Activated CD8-positive, alpha-beta memory T cell treated with anti-CD3 and anti-CD28 coated beads, Interleukin-2, amount 50 U/mL, for 4 hours (primary cell): ENCODE results near the gene UCN2.
A peak's percentile ranks its signal among the peaks of the same experiment; 100 is the strongest.
"Not testable (repeated sequence)": the region's sequence is repeated elsewhere in the genome, so short reads cannot be mapped to it uniquely, and the experiment has no call there.

Source experiments
- DNase-seq: peaks from one replicate; pipeline ENCODE4 v3.0.0-alpha.2; 2020

UCN2 gene

DNA sequence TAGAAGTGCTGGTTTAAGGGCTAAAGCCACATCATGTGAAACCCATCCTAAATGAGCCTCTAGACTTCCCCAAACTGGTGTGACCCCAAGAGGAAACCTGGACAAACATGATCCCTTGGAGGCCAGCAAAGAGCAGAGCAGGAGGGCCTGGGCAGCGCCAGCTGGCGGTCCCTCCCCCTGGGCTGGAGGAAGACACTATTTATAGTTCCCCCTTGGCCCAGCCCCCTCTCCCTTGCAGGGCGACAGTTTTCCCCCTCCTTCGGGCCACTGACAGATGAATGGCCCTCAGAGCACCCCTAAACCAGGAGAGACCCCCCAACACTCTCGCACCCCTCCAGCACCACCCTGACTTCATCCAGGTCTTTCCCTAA is 2.9 kb downstream of the UCN2 start:
- no peak for DNase-seq

DNA sequence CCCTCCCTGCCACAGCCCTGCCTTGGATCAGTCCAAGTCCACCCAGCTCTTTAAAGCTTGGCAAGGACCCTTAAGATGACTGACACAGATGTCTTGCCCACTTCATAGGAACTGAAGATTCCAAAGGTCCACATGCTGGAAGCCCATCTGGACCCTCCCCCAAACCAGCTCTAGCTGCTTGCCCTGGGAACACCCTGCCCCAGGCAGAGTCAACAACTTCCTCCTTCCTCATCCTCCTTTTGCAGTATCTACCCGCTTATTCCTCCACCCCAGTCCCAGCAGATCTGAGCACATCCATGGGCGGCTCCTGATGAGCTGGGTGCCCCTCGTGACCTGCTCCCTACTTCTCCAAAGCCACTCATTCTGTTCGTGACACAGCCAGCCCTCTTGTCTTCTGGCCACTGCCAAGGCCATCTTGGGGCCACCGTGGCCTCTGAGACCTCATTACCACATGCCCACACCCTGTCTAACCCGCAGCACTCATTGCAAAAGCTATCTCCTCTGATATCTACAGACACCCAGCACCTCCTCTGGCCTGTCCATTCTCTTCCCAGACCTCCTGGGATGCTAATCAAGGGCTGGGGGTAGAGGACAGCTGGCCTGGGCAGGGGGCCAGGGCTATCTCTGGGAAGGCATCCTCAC is 5.0 kb downstream of the UCN2 start:
- DNase-seq = no peak

DNA sequence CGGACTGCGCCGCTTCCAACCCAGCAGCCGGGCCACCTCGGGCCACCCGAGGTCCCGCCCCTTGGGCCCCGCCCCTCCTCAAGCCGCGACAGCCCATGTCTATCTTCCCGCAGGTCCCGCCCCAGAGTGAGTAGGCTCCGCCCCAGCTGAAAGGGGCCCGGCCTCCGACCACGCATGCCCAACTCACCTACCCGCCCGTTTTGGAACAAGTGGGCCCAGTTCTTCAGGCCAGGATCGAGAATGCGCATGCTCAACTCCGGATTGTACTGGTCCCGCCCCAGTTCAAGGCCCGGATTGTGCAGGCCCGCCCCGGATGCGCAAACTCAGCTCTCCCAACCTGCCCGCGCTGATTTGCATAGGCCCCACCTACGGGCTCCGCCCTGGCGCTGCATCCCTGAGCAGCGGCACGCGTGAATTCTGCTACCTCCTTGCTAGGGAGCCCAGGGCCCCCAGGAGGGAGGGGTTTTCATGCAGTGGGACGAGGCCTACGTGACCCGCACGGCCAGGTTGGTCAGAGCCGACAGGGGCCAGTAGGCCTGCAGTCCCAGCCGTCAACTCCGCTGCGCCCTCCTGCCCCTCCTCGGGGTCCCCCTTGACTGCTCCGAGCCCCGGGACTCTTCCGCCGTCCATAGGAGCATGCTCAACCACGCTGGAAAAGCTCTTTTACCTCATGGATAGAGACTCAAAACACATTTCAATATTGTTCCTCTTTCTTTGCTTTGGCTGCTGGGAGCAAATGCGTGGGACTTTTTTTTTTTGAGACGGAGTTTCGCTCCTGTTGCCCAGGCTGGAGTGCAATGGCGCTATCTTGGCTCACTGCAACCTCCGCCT is 6.6 kb downstream of the UCN2 start, which contains the start of gene PFKFB4:
PFKFB4 (minus strand) TSS at position 8 of the 831 bp plus-strand sequence. CDS start 26 bp downstream, outside the sequence.
- DNase-seq = peak; percentile 99

DNA sequence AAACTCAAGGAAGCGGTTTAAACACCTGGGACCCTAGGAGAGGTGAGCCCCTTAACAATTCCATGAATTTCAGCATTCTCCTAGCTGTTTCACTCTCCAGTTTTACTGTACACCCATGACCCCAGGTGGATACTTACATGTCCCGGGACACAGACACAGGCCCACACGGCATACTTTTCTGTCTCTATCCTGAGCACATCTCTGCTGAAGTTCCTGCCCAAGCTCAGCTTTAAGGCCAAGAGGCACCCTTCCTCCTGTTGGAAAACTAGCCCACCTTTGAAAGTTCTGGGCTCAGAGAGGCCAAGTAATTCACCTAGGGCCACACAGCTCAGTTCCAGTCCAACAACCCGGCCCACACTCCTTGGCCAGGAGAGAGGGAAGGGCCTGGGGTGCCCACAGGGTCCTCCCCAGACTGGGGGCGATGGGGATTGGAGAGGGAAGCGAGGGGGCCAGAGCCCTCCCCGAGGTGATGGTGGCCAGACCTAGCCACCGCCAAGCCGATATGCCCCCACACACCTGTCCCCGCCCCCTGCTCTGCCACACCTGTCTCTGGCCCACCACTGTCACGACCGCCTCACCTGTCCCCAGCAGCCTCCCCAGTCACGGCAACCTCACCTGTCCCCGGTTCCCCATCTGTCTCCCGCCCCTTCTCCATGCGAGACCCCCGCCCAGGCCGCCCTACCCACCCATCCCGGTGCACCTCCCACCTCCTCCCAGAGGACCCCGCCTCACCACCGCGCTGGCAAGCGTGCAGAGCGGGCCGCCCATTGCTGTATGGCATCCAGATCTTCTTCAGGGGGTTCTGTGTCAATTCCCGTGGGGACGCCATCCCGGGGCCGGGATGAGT is 7.4 kb downstream of the UCN2 start:
- DNase-seq = no peak

DNA sequence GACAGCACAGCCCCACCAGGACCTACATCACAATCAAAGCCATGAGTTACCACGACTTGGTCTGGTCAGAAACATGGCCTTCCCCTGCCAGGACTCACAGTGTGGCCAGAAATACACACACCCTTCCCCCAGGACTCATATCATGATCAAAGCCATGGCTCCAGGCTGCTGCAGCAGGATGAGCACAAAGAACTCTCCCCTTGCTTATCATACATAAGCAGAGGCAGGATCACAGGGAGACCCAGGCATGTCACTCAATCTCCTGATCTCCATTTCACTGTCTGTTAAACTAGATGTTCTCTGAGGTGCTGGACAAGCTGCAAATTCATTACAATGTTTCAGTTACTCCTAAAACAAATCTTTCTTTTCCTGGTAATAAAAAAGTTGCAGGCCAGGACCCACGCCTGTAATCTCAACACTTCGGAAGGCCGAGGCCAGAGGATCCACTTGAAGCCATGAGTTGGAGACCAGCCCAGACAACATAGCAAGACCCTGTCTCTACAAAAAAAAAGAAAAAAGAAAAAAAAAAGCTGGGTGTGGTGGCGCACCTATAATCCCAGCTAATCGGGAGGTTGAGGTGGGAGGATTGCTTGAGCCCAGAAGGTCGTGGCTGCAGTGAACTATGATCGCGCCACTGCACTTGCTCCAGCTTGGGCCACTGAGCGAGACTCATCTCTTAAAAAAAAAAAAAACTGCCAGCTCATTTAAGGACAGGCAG is 8.2 kb downstream of the UCN2 start:
- no peak for DNase-seq

DNA sequence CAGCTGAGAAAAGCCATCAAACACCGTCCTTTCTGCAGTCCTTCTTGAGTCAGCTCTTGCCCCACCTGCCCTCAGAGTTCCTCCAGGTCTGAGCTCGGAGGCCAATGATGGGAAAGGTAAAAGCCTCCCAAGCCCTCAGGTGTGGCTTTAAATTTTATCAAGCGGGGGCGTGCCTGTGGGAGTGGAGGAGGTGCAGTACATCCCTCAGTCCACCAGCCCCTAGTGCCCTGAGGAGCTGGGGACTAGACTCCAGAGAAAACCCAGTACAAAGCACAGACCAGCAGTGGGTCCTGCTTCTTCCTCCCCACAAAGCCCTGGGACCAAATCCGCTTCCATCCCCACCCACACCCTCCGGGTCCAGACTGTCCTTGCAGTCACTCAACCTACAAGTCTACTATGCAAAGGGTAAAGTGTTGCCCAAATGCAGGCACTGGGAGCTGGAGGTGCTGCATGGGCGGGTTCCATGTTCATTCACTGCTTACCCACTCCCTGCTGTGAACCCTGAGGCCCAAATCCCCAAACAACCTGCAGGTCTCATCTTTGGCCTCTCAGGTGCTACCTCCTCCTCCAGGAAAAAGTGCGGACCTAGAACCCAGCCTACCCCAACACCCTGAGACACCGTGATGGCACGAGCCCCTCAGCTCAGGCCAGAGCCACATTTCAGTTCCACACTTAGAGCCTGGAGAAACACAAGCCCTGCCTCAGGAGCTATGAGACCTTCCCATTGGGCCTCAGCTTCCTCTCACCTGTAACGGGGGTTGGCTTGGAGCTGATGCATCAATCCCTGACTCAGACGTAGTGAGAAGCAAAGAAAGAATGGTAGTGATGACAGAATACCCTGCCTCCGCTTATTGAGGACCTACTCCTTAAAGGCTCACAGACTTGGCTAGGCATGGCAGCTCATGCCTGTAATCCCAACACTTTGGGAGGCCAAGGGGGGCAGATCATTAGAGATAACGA is 9.4 kb downstream of the UCN2 start:
- DNase-seq = no peak

DNA sequence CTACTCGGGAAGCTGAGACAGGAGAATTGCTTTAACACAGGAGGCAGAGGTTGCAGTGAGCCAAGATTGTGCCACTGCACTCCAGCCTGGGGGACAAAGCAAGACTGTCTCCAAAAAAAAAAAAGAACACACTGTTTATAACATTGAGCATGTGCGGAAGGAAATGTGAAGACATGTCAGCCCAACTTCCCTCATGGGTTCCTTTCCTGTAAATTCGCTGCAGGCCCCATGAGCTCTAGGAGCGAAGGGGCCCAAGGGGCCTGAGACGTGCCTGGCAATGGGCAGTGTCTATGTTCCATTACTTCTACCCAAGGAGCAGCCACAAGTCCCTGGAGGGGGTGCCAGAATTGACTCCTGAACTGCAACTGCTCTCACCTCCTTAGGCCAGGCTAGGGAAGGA is 10.2 kb downstream of the UCN2 start:
- DNase-seq = no peak

DNA sequence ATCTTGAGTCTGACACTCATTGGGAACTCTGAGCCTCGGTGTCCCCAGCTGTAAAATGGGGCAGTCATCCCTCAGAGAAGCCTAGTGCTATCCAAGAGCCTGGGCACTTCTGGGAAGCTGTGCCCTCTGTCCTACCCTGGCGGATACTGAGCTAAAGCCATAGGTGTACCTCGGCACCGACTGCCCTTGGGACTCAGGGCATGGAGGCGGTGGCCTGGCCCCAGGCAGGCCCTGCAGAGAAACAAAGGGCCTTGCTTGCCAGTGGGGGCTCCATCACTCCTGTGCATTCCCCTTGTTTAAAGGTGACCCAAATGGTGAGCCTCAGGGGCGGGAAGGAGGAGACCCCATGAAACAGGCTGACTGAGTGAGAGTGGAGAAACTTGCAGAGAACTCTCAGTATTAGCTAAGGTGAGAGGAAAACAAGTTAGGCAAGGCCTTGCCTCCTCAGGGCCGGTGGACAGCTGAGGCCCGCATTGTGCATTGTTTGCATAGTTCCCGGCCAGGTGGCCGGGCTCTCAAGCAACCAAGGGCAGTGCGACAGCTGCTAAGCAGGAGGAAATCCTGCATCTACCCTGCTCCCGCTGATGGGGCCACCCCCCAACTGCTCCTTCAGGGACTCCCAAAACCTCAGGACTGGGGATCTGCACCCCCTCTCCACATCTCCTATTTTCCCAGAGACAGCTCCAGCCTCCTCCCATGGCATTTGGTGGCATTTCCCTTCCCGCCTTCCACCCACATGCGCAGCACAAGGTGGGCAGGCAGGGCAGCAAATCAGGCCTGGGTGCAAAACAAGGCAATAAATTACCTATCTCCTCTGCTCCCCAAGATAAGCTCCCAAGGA is 11.2 kb downstream of the UCN2 start:
- DNase-seq = no peak

DNA sequence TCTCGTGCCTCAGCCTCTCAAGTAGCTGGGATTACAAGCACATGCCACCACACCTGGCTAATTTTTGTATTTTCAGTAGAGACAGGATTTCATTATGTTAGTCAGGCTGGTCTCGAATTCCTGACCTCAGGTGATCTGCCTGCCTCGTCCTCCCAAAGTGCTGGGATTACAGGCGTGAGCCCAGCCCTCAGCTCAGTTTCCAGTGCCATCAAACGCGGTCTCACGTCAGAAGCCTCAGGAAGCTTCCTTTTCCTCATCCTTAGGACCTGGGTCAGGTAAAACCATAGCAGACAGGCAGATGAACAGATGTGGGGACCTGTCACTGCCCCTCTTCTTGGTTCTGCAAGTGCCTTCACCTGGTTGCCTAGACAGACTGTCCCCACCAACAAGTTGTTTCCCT is 11.9 kb downstream of the UCN2 start:
- DNase-seq = not testable (repeated sequence)

DNA sequence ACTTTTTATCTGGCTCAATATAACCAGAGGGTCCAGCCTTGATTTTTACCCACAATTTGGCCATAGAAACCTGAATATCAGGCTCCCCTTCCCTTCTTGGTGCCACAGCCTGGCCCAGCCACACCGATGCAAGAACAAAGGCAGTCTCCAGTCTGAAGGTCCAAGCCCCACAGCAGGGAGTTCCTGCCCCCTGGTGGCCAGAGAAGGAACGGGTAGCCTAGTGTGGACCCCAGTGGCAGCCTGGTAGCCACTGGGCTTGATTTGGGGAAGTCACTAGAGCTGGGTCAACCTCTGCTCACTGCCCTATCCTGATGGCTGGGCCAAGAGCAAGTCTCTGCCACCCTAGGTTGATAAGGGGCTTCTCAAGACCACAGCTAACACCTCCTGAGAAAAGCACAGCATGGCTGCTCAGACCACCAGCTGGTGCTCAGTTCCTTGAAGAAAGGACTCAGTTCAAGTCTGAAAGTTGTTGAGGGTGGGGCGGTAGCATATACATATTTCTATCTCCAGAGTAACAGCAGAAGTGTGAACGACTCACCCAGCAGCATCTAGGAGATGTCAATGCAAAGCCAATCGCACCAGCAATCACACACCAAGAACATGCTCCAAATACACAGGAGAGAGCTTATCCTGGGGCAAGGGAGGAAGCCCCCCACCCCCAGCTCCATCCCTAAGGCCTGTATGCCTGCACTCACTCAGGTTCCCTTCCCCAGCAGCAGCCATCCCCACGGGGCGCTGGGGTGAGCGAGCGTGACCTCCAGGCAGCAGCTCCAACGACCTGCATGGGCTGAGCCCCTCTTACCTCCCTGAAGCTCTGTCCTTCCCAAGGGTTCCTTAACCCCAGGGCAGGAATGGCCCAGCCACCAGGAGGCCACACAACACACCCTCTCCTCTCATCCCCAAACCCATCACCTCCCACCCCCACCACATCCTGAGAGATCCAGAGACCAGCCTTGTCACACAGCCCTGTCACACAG is 14.6 kb downstream of the UCN2 start:
- DNase-seq = peak; percentile 86

DNA sequence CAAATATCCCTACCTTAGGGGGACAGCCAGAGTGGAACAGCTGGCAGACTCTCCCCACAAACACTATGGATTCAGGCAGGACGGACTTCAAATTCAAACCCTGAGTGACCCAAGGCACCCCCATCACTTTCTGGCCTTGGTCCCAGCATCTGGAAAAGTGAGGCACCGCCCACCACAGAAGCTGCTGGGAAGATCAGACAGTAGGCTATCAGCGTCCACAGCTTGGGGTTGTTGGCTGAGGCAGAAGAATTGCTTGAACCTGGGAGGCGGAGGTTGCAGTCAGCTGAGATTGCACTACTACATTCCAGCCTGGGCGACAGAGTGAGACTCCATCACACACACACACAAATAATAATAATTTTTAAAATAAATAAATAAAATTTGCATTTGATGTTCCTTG is 15.5 kb downstream of the UCN2 start:
- no peak for DNase-seq

DNA sequence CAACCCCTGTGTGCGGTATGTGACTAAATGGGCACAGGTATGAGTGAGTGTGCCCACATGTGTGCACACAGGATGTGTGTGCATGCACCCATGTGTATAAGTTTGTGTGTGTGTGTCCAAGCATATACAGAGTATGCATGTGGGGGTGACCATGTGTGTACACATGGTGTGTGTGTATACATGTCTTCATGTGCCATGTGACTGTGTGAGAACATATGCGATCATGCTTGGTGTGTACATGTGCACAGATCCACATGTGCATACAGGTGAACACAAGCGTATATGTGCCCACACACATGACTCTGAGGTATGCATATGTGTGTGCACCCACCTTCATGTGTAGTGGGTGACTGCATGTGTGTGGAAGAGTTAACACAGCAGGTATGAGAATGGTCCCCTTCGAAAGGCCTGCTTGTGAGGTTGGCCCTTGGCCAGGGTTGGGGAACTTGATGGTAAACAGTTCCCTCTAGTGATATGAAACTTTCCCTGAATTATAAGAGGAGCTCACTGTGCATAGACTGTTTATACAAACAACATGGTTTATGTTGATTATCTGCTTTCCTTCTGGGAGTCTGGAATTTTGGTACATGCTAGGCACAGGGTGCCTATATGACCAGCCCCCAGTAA is 17.3 kb downstream of the UCN2 start:
- no peak for DNase-seq

DNA sequence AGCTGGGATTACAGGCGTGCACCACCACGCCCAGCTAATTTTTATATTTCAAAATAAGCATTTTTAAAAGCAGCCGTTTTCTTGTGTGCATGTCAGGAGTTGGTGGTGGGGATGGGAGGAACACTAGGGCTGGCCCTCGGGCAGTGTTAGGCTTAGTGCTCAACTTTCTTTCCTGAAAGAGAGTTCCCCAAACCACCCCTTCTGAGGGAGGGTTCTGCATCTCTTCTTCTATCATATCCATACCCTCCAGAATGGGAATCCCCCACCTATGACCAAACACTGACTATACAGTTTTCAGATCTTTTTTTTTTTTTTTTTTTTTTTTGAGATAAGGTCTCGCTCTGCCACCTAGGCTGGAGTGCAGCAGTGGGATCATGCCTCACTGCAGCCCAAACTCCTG is 19.4 kb downstream of the UCN2 start:
- no peak for DNase-seq

DNA sequence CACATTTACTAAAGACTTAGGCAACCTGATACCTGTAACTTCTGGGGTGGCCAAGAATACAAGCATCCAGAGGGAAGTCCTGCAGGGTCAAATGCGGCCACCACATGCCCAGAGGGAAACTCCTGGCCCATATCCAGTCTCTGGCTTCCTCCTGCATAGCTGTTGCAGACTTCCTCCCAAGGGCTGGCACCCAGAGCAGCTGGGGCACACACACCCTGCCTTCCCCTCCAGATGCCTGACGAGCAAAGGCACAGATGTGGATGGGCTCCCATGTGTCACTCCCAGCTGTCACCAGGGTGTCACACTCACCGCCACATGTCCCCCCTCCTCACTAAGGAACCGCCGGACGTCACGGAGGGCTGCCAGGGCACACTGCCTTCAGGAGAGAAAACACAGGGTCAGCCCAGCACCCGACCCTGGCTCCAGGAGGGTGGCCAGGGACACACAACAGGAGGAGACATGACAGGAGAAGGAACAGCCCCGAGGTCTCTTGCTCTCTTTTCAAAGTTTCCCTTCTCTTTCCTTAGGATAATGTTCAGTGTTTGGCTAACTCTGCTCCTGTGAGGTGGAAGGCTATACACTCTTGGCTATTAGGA is 20.2 kb downstream of the UCN2 start:
- no peak for DNase-seq

DNA sequence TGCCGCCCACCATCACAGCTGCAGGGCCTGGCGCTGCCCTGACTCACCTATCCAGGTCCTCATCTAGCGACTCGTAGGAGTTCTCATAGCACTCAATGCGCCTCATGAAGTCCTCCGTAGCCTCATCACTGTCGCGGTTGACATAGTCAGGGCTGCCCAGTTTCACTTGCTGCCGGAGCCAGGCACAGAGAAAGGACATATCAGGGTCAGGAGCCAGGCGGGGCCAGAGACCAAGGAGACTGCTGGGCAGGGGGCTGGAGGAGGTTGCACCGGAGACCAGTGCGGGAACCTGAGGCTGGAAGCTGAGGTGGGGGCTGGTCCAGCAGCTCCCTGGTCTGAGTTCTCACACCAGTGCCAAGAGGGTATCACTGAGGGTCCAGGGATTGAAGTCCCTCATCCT is 25.1 kb downstream of the UCN2 start:
- DNase-seq = no peak

DNA sequence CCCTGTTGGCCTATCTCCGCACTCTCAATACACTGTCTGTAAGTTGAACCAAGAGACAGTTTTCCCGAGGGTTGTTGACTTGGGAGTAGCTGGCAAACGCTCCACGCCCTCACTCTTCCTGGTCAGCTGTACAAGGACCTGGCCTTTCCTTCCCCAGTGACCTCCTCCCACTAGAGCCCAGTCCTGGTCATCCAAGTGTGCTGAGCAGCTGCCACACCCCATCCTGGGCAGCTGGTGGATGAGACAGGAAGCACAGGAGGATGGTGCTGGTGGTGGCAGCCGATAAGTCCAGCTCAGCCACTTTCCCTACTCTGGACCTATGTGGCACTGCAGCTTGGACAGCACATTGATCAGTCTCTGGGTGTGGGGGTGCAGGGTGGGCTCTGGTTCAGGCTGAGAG is 26.8 kb downstream of the UCN2 start:
- no peak for DNase-seq

DNA sequence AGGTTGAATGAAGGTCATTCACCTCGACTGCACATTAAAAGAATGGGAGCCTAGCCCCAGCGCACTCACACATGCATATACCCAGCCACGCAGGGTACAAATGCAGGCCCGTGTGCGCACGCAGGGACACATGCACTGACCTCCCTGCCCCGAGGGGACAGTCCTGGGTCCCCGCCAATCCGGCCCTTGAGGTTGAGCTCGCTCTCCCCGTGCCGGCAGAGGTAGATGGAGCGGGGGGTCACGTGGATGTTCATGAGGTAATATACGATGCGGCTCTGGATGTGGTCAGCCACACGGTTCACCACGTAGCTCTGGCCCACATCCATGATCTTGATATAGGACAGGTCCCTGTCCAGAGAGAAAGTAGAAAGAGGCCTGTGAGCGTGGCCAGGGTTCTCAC is 27.5 kb downstream of the UCN2 start:
- DNase-seq = no peak

DNA sequence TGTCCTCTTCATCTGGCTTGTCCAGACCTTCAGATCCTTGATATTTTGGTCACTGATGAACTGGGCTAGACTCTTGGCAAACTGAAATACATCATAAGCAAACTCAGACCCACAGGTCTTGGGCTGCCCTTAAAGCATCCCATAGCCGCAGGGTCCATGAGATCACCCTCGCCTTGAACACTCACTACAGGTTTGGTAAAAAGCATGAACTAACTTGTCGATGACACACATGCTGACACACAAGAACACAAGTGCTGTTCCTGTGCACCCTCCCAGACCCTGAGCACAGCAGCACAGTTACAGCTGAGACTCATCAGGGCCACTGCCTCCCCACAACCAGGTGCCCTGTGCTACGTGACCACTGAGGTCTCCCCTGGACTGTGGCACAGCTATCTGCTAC is 28.0 kb downstream of the UCN2 start:
- DNase-seq = no peak

DNA sequence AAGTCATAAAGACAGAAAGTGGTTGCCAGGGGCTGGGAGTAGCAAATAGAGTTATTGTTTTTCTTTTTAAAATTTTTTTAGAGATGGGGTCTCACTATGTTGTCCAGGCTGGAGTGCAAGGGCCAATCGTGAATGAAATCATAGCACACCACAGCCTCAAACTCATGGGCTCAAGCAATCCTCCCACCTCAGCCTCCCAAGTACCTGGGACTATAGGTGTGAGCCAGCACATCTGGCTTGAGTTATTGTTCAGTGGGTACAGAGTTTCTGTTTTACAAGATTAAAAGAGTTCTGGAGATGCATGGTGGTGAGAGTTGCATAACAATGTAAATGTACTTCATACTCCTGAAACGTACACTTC is 30.6 kb downstream of the UCN2 start:
- DNase-seq = no peak
